AG09309 (cell line): ENCODE results near the gene EXOC3L4.
"Not testable (repeated sequence)": the region's sequence is repeated elsewhere in the genome, so short reads cannot be mapped to it uniquely, and the experiment has no call there.

Experiments used
- DNase-seq: peaks from one replicate; pipeline ENCODE4 v3.0.0-alpha.2; 2010; ENCODE audit warnings: low read depth
- H3K4me3 ChIP-seq: 2 replicates; pipeline ENCODE4 v1.5.1; 2011; ENCODE audit warnings: mild to moderate bottlenecking, low read depth, low read length, moderate library complexity; ENCODE audit not compliant: control insufficient read depth
- TF ChIP-seq, protein P1 (sequence below): IDR thresholded peaks from 2 replicates; pipeline ENCODE4 v1.5.1; 2011; ENCODE audit warnings: mild to moderate bottlenecking, low read depth, low read length, inconsistent platforms; ENCODE audit not compliant: insufficient read depth, control insufficient read depth; ENCODE audit errors: missing control alignments

EXOC3L4 gene

DNA sequence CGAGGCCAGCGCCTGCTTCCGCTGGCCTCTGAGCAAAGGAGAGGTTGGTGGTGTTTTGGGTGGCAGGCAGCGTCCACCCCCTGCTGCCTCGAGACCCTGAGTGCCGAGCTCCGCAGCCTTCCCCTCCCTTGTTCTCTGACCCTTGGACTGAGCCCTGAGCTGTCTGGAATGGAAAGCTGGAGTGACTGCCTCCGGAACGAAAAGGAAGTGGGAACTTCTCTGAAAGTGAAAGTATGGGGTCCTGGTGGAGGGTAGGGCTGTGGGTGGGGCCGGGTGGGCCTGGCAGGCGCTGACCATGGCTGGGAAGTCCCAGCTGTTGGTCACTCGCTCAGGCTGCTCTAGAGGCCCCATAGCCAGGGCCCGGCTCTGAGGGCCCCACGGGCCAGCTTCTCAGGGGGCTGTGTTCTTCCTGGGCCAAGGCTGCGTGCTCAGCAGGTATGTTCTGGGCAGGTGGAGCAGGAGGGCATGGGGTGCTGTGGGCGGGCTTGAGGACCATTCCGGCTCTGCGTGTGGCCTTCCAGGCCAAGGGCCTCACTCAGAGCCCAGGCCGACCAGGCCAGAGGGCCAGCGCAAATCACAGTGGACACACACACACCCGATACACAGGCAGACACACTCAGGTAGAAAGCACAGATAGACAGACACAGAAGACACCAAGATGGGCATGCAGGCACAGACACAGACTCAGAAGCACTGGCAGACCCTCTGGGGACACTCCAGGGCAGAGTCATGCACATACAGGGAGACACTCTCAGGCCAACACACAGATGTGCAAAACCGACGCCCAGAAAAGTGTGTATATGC is at the start of gene EXOC3L4:
TSS of gene EXOC3L4 (plus strand) at position 320 of the 804 bp plus-strand sequence. CDS start 5,495 bp downstream, outside the sequence.
- H3K4me3 ChIP-seq: no peak within 1 kb of the TSS
- no peak for DNase-seq
- TF ChIP-seq, protein P1, sequence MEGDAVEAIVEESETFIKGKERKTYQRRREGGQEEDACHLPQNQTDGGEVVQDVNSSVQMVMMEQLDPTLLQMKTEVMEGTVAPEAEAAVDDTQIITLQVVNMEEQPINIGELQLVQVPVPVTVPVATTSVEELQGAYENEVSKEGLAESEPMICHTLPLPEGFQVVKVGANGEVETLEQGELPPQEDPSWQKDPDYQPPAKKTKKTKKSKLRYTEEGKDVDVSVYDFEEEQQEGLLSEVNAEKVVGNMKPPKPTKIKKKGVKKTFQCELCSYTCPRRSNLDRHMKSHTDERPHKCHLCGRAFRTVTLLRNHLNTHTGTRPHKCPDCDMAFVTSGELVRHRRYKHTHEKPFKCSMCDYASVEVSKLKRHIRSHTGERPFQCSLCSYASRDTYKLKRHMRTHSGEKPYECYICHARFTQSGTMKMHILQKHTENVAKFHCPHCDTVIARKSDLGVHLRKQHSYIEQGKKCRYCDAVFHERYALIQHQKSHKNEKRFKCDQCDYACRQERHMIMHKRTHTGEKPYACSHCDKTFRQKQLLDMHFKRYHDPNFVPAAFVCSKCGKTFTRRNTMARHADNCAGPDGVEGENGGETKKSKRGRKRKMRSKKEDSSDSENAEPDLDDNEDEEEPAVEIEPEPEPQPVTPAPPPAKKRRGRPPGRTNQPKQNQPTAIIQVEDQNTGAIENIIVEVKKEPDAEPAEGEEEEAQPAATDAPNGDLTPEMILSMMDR: no peak

DNA sequence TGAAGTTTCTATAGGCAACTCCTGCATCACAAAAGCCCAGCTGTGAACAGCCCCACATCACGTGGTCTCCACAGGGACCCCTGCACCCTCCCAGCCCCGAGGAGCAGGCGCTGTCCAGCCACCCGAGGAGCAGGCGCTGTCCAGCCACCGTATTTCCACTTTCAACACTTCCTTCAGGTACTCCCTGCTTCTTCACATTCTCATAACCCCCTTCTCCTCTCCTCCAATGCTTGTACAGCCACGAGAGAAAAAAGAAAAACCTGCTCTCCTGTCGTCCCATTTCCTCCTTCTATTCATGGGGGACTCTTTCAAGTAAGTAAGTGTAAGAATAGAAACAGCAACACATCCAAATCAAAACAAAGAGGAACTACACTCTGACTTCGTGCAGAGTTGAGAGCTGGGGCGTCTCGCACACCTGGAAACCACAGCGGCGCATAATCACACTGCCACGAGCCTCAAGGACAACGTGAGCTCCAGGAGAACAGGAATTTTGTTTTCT is 49.1 kb upstream of the EXOC3L4 start:
- TF ChIP-seq, protein P1: no peak
- no peak overlapping the region for H3K4me3 ChIP-seq
- DNase-seq: no peak

DNA sequence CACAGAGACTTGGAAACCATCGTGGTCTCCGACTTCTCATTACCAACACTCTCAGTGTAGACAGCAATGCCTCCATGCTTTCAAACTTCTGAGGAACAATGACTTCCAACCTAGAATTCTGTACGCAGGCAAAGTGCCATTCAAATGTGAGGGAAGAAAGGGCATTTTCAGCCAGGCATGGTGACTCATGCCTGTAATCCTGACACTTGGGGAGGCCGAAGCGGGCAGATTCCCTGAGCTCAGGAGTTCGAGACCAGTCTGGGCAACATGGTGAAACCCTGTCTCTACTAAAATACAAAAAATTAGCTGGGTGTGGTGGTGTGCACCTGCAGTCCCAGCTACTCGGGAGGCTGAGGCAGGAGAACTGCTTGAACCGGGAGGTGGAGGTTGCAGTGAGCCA is 47.1 kb upstream of the EXOC3L4 start:
- not testable (repeated sequence) for DNase-seq

DNA sequence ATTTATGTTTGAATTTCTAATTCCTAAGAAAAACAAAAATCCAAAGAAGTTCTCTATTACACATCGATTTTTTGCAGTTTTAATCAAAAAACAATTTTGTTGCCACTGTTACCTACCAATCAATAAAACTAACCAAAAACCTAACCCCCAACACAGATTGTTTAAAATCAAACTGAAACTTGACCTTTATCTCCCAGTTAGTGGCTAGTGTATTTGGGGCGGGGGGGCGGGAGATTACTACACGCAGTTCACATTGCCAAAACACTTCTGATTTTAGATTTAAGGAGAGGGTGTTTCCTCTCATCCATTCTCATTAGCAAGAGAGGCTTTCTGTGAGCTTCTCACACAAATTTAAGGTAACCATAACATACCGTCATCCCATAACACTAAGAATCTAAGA is 43.6 kb upstream of the EXOC3L4 start:
- TF ChIP-seq, protein P1: no peak
- DNase-seq: no peak
- H3K4me3 ChIP-seq: no peak overlapping the region

More for the DNA sequence above, 47.1 kb upstream of the EXOC3L4 start:
- H3K4me3 ChIP-seq: not testable (repeated sequence)

DNA sequence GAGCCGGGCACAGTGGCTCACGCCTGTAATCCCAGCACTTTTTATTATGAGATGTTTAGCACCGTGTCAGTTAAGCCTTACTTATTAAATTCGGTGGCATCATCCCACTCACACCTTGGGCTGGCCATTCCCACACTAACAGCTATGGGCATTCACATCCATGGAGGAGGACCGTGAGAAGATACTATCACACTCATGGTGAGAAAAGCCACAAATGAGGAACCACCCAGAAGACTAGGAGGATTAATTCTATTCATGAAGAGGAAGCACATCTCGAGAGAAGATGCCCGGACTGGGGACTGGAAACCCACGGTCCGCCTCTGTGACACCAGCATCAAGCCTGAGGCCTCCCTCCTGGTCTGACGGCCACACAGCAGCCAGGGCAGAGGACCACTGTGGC is 42.1 kb upstream of the EXOC3L4 start:
- DNase-seq: no peak
- no peak overlapping the region for H3K4me3 ChIP-seq
- TF ChIP-seq, protein P1: no peak

DNA sequence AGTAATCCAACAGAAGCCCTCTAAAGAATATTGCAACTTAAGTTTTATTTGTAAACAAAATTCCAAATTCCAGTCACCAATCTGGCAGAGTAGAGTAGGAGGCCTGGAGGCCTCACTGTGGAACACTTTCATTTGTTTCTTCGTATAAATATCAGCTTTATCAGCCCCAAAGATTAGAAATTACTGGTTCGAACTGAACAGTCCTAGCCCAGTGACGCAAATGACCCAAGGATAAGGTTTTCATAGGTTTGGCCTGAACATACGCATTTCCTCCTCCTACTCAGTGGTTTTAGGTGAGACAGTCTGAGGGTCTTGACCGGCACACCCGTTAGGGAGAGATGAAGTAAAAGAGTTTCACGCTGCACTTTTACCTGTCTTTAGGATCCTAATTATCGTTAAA is 38.8 kb upstream of the EXOC3L4 start:
- no peak for DNase-seq
- TF ChIP-seq, protein P1: no peak
- H3K4me3 ChIP-seq: peak overlapping the region; percentile 80

DNA sequence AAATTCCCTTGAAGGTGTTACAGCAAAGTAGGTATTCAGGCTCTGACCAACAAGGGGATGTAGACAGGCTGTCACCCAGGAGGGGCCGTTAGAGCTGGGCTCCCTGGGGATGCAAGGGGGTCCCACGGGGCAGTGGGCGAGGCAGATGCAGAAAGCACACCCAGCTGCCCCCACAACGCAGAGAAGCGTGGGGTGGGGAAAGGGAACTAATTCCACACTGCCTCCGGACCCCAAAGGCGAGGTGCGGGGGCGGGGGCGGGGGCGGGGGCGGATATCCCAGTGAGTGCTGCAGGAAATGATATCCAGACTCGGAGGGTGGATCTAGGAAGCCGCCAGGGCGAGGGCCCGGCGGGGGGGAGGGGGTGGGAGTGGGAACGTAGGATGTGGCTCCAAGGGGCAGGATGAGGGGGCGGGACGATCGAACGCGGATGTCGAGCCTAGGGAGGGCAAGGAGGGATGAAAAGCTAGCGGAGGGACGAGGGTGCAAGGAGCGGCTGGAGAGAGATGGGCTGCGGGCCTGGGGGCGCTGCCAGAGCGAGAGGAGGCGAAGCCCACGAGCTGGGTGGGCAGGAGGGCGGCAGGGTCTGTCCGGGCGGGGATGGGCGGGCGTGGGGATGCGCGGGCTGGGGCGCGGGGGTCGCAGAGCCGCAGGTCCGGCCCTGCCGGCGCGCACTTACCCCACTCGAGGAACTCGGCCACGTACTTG is 38.0 kb upstream of the EXOC3L4 start:
- H3K4me3 ChIP-seq: peak overlapping the region; percentile 80
- TF ChIP-seq, protein P1: no peak
- DNase-seq: no peak
